Measurements from ENCODE around the gene RPH3AL. TPM values are rescaled to one million over a fixed set of nuclear protein-coding genes. Genes with fewer than 3 reads are reported as not detected.
"Not testable (repeated sequence)": the region's sequence is repeated elsewhere in the genome, so short reads cannot be mapped to it uniquely, and the experiment has no call there.

The RPH3AL gene
- total RNA-seq, 1 experiment from 2014 or later, result 28.8 TPM

DNA sequence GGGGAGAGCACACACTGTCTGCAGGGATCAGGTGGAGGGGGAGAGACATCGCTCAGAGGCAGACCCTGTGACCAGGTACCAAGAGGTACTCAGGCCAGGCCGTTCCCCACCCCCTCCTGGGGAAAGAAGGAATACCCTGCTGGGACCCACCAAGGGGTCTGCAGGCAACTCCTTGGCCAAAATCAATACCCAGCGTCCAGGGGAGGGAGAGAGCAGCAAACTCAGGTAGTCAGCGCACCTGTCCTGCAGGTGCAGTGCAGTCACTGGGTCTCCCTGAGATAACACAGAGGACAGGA, 113.7 kb downstream of the RPH3AL start:
- in situ Hi-C loops (cut with HindIII; ENCODE audit: low pct_unique_long_range_greater_than_20kb, low sequenced_read_pairs), result no loop called here
- DNase-seq (ENCODE audit: low read depth), result no peak

GRCh38 chr17:238071-238963, 114.3 kb downstream of the RPH3AL start:
- no peak for DNase-seq (ENCODE audit: low read depth)
- in situ Hi-C loops (cut with HindIII; ENCODE audit: low pct_unique_long_range_greater_than_20kb, low sequenced_read_pairs), result no loop called here

DNA sequence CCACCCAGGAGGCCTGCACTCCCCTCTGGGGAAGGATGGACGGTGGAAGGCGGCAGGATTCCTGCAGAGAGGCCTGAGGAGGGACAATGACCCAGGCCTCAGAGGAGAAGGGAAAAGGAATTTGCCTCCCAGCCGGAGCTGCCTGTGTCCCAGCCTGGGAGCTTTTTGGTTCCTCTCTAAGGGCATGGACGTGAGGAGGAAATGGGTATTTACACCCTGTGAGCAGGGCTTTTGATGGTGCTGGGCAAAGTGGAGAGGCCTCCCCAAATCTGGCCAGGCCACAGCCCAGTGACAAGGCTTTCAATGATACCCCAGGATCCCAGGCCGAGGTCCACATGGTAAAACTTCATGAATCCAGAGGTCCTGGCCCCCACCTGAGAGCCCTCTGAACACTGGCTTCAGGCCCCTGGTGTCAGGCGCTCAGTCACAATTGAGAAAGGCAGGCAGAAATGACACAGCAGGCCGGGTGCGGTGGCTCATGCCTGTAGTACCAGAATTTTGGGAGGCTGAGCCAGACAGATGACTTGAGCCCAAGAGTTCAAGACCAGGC, 115.1 kb downstream of the RPH3AL start:
- DNase-seq (ENCODE audit: low read depth), result no peak
- in situ Hi-C loops (cut with HindIII; ENCODE audit: low pct_unique_long_range_greater_than_20kb, low sequenced_read_pairs), result no loop called here

DNA sequence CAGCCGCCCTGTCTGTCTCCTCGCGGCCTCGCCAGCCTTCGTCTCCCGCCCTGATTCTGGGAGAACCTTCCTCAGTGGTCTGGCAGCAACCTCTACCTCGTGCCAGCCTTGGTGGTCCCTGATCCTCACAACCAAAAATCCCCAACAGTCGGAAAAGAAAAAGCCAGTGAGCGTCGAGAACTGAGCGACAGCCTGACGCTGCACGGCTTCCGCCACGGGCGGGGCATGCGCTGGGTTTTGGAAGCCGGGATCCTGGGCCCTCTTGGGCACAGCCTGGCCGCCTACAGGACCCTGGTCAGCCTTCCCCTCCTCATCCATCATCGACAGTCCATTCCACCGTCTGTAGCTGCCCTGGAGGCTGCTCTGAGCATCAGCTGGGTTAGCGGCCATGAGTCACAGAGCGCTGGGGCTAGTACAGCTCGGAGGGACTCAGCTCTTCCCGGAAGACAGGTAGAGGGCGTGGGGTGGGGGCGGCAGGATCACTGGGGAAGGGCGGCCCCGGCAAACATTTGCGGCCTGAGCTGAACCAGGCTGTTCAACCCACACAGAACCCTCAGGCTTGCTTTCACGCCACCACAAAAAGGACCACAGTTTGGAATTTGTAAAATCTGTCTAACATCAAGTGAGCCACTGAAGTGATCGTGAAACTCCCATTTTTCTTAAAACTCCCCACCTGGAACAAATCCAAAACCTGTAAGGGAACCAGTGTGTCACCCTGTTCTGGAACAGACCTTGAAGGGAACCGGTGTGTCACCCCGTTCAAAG, 115.8 kb downstream of the RPH3AL start:
- DNase-seq (ENCODE audit: low read depth), result no peak
- in situ Hi-C loops (cut with HindIII; ENCODE audit: low pct_unique_long_range_greater_than_20kb, low sequenced_read_pairs), result no loop called here

- in situ Hi-C loops (cut with HindIII; ENCODE audit: low pct_unique_long_range_greater_than_20kb, low sequenced_read_pairs), result no loop called here
- no peak for DNase-seq (ENCODE audit: low read depth)
Observed at GRCh38 chr17:235831-236640, 116.6 kb downstream of the RPH3AL start.

GRCh38 chr17:234994-235830, 117.4 kb downstream of the RPH3AL start:
- in situ Hi-C loops (cut with HindIII; ENCODE audit: low pct_unique_long_range_greater_than_20kb, low sequenced_read_pairs); DNase-seq (ENCODE audit: low read depth): not testable (repeated sequence)

GRCh38 chr17:234163-234993, 118.2 kb downstream of the RPH3AL start:
- in situ Hi-C loops (cut with HindIII; ENCODE audit: low pct_unique_long_range_greater_than_20kb, low sequenced_read_pairs); DNase-seq (ENCODE audit: low read depth): not testable (repeated sequence)

DNA sequence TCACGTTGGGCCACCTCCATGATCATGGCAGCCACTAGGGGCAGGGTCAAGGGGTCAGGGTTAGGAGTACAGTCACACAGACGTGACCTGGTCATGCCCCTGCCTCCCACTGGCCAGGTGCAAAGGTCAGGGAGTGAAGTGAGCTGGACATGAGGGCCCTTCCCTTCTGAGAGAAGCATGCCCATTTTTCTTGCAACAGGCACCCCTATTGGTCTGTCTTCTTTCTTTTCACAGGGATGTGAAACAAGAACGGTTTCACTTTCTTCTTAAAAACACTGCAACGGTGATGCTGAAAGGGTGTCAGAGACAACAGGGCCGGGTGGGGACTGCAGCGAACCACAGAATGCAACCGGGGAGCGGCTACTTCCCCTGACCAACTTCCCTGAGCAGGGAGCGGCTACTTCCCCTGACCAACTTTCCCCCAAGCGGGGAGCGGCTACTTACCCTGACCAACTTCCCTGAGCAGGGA, 119.1 kb downstream of the RPH3AL start:
- DNase-seq (ENCODE audit: low read depth), result no peak
- in situ Hi-C loops (cut with HindIII; ENCODE audit: low pct_unique_long_range_greater_than_20kb, low sequenced_read_pairs), result no loop called here

- in situ Hi-C loops (cut with HindIII; ENCODE audit: low pct_unique_long_range_greater_than_20kb, low sequenced_read_pairs), result no loop called here
- no peak for DNase-seq (ENCODE audit: low read depth)
Observed at GRCh38 chr17:231966-232807, 120.4 kb downstream of the RPH3AL start.

DNA sequence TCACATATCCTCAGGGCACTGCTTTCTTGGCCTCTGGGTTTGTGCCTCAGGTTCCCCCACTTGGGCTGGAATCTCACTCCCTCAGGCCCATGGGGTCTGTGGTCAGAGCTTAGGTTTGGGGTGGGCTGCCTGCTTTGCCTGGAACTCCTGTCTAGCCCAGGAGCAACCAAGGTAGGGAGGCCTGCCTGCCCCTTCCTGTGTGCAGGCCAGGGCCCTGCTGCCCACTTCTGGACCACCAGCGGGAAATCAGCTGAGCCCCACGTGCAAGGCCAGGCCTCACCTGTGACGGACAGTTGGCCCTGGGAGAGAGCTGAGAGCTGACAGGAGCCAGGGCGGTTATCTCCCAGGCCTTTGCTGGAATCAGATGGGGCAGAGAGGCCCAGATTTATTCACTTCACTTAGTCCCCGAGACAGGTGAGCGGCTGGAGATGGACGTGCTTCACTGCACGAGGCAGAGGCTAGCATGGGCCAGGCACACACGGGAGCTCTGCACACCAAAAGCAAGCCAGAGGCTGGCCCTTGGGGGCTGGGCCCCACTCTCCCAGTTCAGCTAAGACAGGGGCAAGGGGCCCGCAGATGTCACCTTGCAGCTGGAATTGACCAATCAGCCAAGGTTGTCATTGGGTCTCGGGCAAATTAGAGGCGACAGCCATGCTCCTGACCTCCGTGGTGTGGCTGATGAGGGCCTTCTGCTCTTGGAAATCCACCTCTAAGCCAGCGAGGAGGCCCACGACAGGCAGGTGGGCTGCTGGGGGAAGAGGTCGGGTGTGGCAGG, 121.2 kb downstream of the RPH3AL start:
- in situ Hi-C loops (cut with HindIII; ENCODE audit: low pct_unique_long_range_greater_than_20kb, low sequenced_read_pairs), result no loop called here
- DNase-seq (ENCODE audit: low read depth), result no peak

- in situ Hi-C loops (cut with HindIII; ENCODE audit: low pct_unique_long_range_greater_than_20kb, low sequenced_read_pairs), result no loop called here
- DNase-seq (ENCODE audit: low read depth), result no peak
Observed at GRCh38 chr17:230395-230770, 122.2 kb downstream of the RPH3AL start.

DNA sequence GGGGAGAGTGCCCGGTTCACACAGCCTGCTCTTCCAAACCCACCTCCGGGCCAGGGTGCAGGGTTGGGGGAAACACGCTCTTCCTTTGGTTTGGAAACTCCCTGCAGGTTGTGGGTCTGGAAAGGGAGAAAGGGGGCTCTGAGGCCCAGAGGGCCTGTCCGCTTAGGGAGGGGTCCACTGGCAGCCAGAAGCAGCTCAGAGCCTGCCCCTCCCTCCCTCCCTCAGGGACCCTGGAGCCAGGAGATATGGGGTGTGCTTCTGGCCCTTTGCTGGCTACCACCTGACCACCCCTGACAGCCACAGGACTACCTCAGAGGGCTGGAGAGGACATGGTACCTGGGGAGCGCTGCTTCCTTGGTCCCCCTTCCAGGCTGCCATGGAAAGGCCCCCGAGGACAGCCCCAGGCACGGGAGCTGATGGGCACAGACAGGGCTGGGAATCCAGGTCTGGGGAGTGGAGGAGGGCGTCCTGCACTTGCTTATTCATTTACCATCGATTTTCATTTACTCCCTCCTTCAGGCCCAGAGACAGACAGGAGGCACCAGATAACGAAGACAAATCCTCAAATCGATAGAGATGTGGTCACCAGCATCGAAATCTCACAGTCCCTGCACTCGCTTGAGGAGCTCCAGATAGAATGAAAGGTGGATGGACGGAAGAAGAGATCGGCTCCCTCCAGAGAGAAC, 122.8 kb downstream of the RPH3AL start:
- in situ Hi-C loops (cut with HindIII; ENCODE audit: low pct_unique_long_range_greater_than_20kb, low sequenced_read_pairs), result no loop called here
- no peak for DNase-seq (ENCODE audit: low read depth)

DNA sequence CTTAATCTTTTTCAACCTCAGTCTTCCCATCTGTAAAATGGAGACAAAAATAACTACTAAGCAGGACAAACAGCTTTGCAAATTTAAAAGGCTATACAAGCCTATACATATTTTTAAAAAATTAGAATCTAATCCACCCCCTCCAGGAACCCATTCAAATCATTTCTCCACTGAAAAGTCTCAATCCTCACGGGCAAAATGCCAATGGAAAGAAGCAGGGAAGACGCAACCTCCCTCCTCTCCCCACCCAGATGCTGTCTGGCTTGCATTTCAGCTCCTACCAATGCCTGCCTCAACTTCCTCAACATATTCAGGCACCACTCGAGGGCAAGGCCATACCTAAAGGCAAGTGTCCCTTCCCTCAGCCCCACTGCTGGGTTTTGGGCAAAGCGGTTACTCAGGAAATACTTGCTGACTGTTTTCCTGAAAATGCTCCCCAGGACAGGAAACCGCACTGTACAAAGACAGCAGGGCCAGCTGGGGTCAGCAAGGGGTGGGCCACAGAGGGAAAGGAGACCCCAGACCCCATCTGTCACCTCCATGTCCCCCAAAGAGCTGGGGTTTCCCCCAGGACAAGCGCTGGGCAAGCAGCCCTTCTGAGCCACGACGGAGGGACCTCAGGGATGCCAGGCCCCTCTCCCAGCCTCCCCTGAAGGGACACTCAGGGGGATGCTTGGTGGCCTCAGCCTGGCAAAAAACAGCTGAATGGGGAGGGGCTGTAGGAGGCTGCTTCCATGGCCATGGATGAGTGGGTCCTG, 123.5 kb downstream of the RPH3AL start:
- no peak for DNase-seq (ENCODE audit: low read depth)

DNA sequence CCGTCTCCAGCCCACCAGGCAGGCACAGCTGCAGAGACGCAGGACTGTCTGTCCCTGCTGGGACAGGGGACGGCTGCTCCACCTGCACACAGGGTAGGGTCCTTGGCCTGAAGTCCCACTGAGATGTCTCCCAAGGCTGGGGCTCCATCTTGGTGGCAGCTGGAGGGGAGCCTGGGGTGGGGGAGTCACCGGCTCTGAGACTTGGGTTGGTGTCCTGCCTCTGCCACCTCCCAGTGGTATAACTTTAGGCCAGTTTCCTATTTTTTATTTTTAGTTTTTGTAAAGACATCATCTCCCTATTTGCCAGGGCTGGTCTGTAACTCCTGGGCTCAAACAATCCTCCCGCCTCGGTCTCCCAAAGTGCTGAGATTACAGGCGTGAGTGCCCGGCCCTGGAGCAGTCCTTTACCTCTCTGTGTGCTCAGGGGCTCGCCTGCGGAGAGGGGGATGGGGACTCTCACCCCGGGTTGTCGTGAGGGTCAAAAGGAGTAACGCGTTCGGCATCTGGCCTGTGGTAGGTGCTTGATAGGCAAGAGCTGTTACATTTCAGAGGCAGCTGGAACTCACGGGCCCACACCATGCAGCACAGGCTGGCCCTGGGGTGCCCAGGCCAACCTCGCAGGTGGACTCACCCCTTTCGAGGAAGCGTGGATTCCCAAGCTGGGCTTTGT, 124.5 kb downstream of the RPH3AL start:
- DNase-seq (ENCODE audit: low read depth), result no peak
- in situ Hi-C loops (cut with HindIII; ENCODE audit: low pct_unique_long_range_greater_than_20kb, low sequenced_read_pairs), result no loop called here

More for the DNA sequence above, 123.5 kb downstream of the RPH3AL start:
- in situ Hi-C loops (cut with HindIII; ENCODE audit: low pct_unique_long_range_greater_than_20kb, low sequenced_read_pairs), result no loop called here

All from Caki2 (cell line).